GM21528 (cell line): ENCODE data around the gene PIGC.

ENCODE experiments used
- ATAC-seq: cut with Tn5 transposase; IDR thresholded peaks from one replicate; pipeline ENCODE4 v1.9.1; 2021; ENCODE audit warnings: mild to moderate bottlenecking, moderate library complexity; ENCODE audit not compliant: unreplicated experiment, low FRiP score

Gene PIGC

GRCh38 chr1:172443666-172444453 lies at the start of gene PIGC:
PIGC (minus strand) TSS chr1:172444069; CDS start chr1:172442622, 1,447 bp downstream.
- peak; percentile 100 for ATAC-seq

- ATAC-seq, result no peak
Measured at GRCh38 chr1:172492421-172492820, 48.6 kb upstream of the PIGC start.

GRCh38 chr1:172489847-172490246 lies 46.0 kb upstream of the PIGC start:
- ATAC-seq, result no peak

GRCh38 chr1:172488393-172488792 lies 44.5 kb upstream of the PIGC start:
- ATAC-seq, result no peak

GRCh38 chr1:172487550-172487949 lies 43.7 kb upstream of the PIGC start:
- no peak for ATAC-seq

- ATAC-seq, result no peak
Measured at GRCh38 chr1:172486805-172487454, 43.1 kb upstream of the PIGC start.

- ATAC-seq, result no peak
Measured at GRCh38 chr1:172485626-172486025, 41.8 kb upstream of the PIGC start.

GRCh38 chr1:172484252-172484651 lies 40.4 kb upstream of the PIGC start:
- no peak for ATAC-seq

GRCh38 chr1:172483448-172483847 lies 39.6 kb upstream of the PIGC start:
- no peak for ATAC-seq

- ATAC-seq, result no peak
Measured at GRCh38 chr1:172482044-172482443, 38.2 kb upstream of the PIGC start.

- ATAC-seq, result no peak
Measured at GRCh38 chr1:172480431-172480830, 36.6 kb upstream of the PIGC start.

GRCh38 chr1:172478485-172478884 lies 34.6 kb upstream of the PIGC start:
- ATAC-seq, result no peak

- ATAC-seq, result no peak
Measured at GRCh38 chr1:172477741-172478140, 33.9 kb upstream of the PIGC start.

- no peak for ATAC-seq
Measured at GRCh38 chr1:172477216-172477615, 33.3 kb upstream of the PIGC start.

- no peak for ATAC-seq
Measured at GRCh38 chr1:172476218-172476811, 32.4 kb upstream of the PIGC start.

- ATAC-seq, result no peak
Measured at GRCh38 chr1:172473842-172474241, 30.0 kb upstream of the PIGC start.

GRCh38 chr1:172473302-172473701 lies 29.4 kb upstream of the PIGC start:
- no peak for ATAC-seq

GRCh38 chr1:172472495-172472894 lies 28.6 kb upstream of the PIGC start:
- ATAC-seq, result no peak

- ATAC-seq, result no peak
Measured at GRCh38 chr1:172471666-172472065, 27.8 kb upstream of the PIGC start.

- ATAC-seq, result no peak
Measured at GRCh38 chr1:172470149-172470548, 26.3 kb upstream of the PIGC start.

GRCh38 chr1:172469717-172470116 lies 25.8 kb upstream of the PIGC start:
- ATAC-seq, result no peak

- no peak for ATAC-seq
Measured at GRCh38 chr1:172468296-172468695, 24.4 kb upstream of the PIGC start.
